ENCODE results near the gene NPB. TPM values are rescaled to one million over a fixed set of nuclear protein-coding genes. Genes with fewer than 3 reads are reported as not detected.

NPB gene
- total and polyA plus RNA-seq, 2 of the 8 experiments (the other 6 are each of a cell fraction or from before 2014, with no cell fraction given) = 1.5 to 2.5 TPM

DNA sequence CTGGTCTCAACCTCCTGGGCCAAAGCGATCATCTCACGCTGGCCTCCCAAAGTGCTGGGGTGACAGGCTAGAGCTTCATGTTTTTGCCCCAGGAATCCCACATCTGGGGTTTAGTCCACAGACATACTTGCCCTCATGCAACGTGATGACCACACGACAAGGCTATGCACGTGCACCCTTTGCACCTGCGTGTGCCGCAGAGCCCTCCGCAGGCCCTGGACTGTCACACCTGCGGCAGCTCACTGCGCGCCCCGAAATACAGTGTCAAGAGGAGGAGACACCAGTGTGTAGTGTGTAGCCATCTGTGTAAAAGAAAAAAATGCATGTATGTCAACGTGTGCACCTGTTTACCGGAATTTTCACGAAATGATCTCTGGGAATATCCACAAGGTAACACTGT lies 48.5 kb downstream of the NPB start:
- no peak overlapping the region for H3K14ac ChIP-seq (ENCODE audit: insufficient read length)
- H3K4me1 ChIP-seq (replicated peaks in 1 of 4; ENCODE audit: control insufficient read depth in 3 of 4, insufficient read depth in 4 of 4, low read length in 3 of 4) = no peaks in the 10 kb centered on the region; a peak in 1 of 7 replicates
- H4K5ac ChIP-seq (ENCODE audit: insufficient read length, low read depth, low read length) = no peak overlapping the region
- ChIA-PET CTCF (ENCODE audit: partially characterized antibody) (interaction anchor here (1.1 to 2.3 kb wide), 2 partner anchors 9 to 10 kb away, joined by 4 to 9 read pairs; partner anchors contain the start of gene NOTUM), POLR2A (ENCODE audit: partially characterized antibody) (interaction anchor here (0.6 to 3.3 kb wide), 2 partner anchors 23 to 57 kb away, joined by 3 to 9 read pairs; partner anchors contain the start of gene MAFG)
- H2BK120ac ChIP-seq (replicated peaks; ENCODE audit: low read depth, low read length) = no peak overlapping the region
- no peaks in the 10 kb centered on the region for H3K9me3 ChIP-seq (ENCODE audit: insufficient read depth in 2 of 2, low read depth in 1 of 2, low read length in 1 of 2)
- no peak overlapping the region for H4K91ac ChIP-seq (replicated peaks; ENCODE audit: insufficient read length, low read length)
- DNase-seq (ENCODE audit: low read depth in 1 of 2, low spot score in 2 of 2) (no peak), FAIRE-seq (no peak)
- H2BK20ac ChIP-seq (ENCODE audit: low read length) = no peak overlapping the region
- peaks cover 0 to 5% (median 0%) of the 10 kb centered on the region in 4 experiments; a peak in 2 of 7 replicates for H3K27me3 ChIP-seq (replicated peaks in 1 of 4; ENCODE audit: control insufficient read depth in 3 of 4, extremely low read depth in 1 of 4, insufficient read depth in 3 of 4, low read length in 3 of 4)
- H4K8ac ChIP-seq (ENCODE audit: extremely low read depth, insufficient read depth, low read length) = no peak overlapping the region
- TF ChIP-seq ASH2L (IDR thresholded peaks at IDR 0.05; ENCODE audit: low read length) (no peak), GTF2F1 (IDR thresholded peaks at IDR 0.05; ENCODE audit: borderline replicate concordance, low read depth, low read length) (no peak), CEBPB (IDR thresholded peaks at IDR 0.05; ENCODE audit: low read depth, low read length) (no peak), CBX5 (IDR thresholded peaks at IDR 0.05; ENCODE audit: low read depth, low read length) (no peak), TEAD4 (IDR thresholded peaks at IDR 0.05; ENCODE audit: low read depth, low read length) (no peak), SUZ12 (IDR thresholded peaks at IDR 0.05; ENCODE audit: low read length) (no peak), RXRA (IDR thresholded peaks at IDR 0.05; ENCODE audit: insufficient read depth, low read depth, low read length) (no peak), CHD1 (IDR thresholded peaks at IDR 0.05; ENCODE audit: low read depth, low read length) (no peak), BRCA1 (IDR thresholded peaks at IDR 0.05; ENCODE audit: low read depth, low read length) (no peak), RNF2 (IDR thresholded peaks at IDR 0.05; ENCODE audit: borderline replicate concordance, low read depth, low read length, missing control alignments, poor library complexity, severe bottlenecking) (no peak), SP4 (IDR thresholded peaks at IDR 0.05; ENCODE audit: low read length) (no peak)
- TF ChIP-seq, protein P1, sequence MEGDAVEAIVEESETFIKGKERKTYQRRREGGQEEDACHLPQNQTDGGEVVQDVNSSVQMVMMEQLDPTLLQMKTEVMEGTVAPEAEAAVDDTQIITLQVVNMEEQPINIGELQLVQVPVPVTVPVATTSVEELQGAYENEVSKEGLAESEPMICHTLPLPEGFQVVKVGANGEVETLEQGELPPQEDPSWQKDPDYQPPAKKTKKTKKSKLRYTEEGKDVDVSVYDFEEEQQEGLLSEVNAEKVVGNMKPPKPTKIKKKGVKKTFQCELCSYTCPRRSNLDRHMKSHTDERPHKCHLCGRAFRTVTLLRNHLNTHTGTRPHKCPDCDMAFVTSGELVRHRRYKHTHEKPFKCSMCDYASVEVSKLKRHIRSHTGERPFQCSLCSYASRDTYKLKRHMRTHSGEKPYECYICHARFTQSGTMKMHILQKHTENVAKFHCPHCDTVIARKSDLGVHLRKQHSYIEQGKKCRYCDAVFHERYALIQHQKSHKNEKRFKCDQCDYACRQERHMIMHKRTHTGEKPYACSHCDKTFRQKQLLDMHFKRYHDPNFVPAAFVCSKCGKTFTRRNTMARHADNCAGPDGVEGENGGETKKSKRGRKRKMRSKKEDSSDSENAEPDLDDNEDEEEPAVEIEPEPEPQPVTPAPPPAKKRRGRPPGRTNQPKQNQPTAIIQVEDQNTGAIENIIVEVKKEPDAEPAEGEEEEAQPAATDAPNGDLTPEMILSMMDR (IDR thresholded peaks at IDR 0.05; ENCODE audit: control extremely low read depth in 1 of 3, insufficient read depth in 1 of 3, low read depth in 1 of 3, low read length in 3 of 3) = no peak
- no peak overlapping the region for H2BK5ac ChIP-seq (ENCODE audit: low read depth, low read length)
- no peak overlapping the region for H3K4ac ChIP-seq (replicated peaks; ENCODE audit: insufficient read length, low read depth, low read length)
- H2BK15ac ChIP-seq (ENCODE audit: low read length) = no peak overlapping the region
- no peaks in the 10 kb centered on the region for H3K23me2 ChIP-seq (ENCODE audit: low read depth, low read length)
- 80% methylated on average over 15 of the region's 15 CpGs; no CpG with 5 or more reads in 1 of the 2 experiments for WGBS, 2 experiments (ENCODE audit: extremely low coverage in 1 of 2, insufficient coverage in 1 of 2, insufficient read length in 1 of 2, insufficient replicate concordance in 2 of 2, low coverage in 1 of 2, low lambda C conversion rate in 2 of 2, missing lambda C conversion rate in 1 of 2)
- no peak overlapping the region for H3K56ac ChIP-seq (replicated peaks; ENCODE audit: insufficient read length, low read depth, low read length)
- no peaks in the 10 kb centered on the region for H3K79me1 ChIP-seq (ENCODE audit: low read depth, low read length)
- no peak overlapping the region for H2AK5ac ChIP-seq (ENCODE audit: low read depth, low read length)
- H2AFZ ChIP-seq (ENCODE audit: low read length) = no peak overlapping the region
- no peak overlapping the region for H3K27ac ChIP-seq (ENCODE audit: low read depth, low read length)
- no peak overlapping the region for H3K4me3 ChIP-seq (ENCODE audit: extremely low read depth in 1 of 4, insufficient read depth in 2 of 4, low read depth in 3 of 4, low read length in 4 of 4)
- no peak overlapping the region for H3K9ac ChIP-seq (replicated peaks in 1 of 4; ENCODE audit: extremely low read depth in 1 of 4, low read depth in 3 of 4, low read length in 3 of 4)
- no peak overlapping the region for H3K23ac ChIP-seq (ENCODE audit: insufficient read length)
- H2BK12ac ChIP-seq (ENCODE audit: low read depth, low read length) = no peak overlapping the region
- H3K4me2 ChIP-seq (ENCODE audit: insufficient read depth in 1 of 2, low read depth in 2 of 2, low read length in 2 of 2) = no peak overlapping the region
- no peaks in the 10 kb centered on the region for H3K36me3 ChIP-seq (ENCODE audit: control insufficient read depth in 2 of 4, insufficient read depth in 4 of 4, low read length in 3 of 4)
- no peak overlapping the region for H3K18ac ChIP-seq (ENCODE audit: extremely low read depth, low read length)
- H3K79me2 ChIP-seq (ENCODE audit: control insufficient read depth in 1 of 2, insufficient read depth in 2 of 2, low read length in 2 of 2) = no peaks in the 10 kb centered on the region
- H4K20me1 ChIP-seq (replicated peaks in 1 of 2; ENCODE audit: control insufficient read depth in 1 of 2, insufficient read depth in 2 of 2, low read length in 2 of 2) = no peaks in the 10 kb centered on the region
